T-cell (primary cell): Measurements from ENCODE around the gene TTPAL. TPM values are rescaled to one million over a fixed set of nuclear protein-coding genes. Genes with fewer than 3 reads are reported as not detected.

Experiments
- ATAC-seq, 4 experiments: fragments of 200-7000 bp in 3 of 4; fragments of 150-1000 bp in 1 of 4; cut with Tn5 transposase; replicated peaks in 1 of 4; 1 replicate in 3 of 4; 2 replicates in 1 of 4; pipeline ENCODE4 v1.10.0; 2021; ENCODE audit warnings: moderate library complexity in 3 of 4, mild to moderate bottlenecking in 2 of 4, moderate number of reproducible peaks in 1 of 4
- CTCF ChIA-PET, 2 donors: fragments of 300-600 bp; sonication (Branson Sonifier 250); formaldehyde crosslinking; loops; one replicate each; lab custom pipeline; 2022; ENCODE audit warnings: antibody characterized with exemption in 2 of 2; lab: Charles Lee
- POLR2A ChIA-PET, 2 donors: fragments of 300-600 bp; sonication (Branson Sonifier 250); formaldehyde crosslinking; loops; one replicate each; lab custom pipeline; 2022; ENCODE audit warnings: antibody characterized with exemption in 2 of 2; lab: Charles Lee
- DNase-seq, 35 experiments: peaks; one replicate each; pipeline versions ENCODE4 v3.0.0 to v3.0.0-alpha.2; 2013 to 2023
- H3K27ac ChIP-seq: one replicate; pipeline ENCODE4 v1.5.1; 2013; ENCODE audit warnings: low read length
- H3K27me3 ChIP-seq, 2 experiments: replicated peaks in 1 of 2; 1 replicate in 1 of 2; 2 replicates in 1 of 2; pipeline versions ENCODE4 v1.6.1 to v1.7.0; 2013; ENCODE audit warnings: low read length in 1 of 2, mixed read lengths in 1 of 2; ENCODE audit not compliant: control insufficient read depth in 2 of 2, insufficient read depth in 2 of 2; ENCODE audit errors: extremely low read depth in 1 of 2
- H3K36me3 ChIP-seq, 2 donors: 1 replicate in 1 of 2; 2 replicates in 1 of 2; pipeline versions ENCODE4 v1.6.1 to v1.7.0; 2013; ENCODE audit warnings: low read length in 1 of 2; ENCODE audit not compliant: control insufficient read depth in 2 of 2, insufficient read depth in 1 of 2; ENCODE audit errors: extremely low read depth in 1 of 2
- H3K4me1 ChIP-seq, 2 experiments: 1 replicate in 1 of 2; 2 replicates in 1 of 2; pipeline versions ENCODE4 v1.6.1 to v1.7.0; 2013; ENCODE audit warnings: low read length in 2 of 2, mixed read lengths in 1 of 2; ENCODE audit not compliant: insufficient read depth in 2 of 2, control insufficient read depth in 1 of 2; ENCODE audit errors: extremely low read depth in 1 of 2
- H3K4me3 ChIP-seq, 2 donors: 1 replicate in 1 of 2; 2 replicates in 1 of 2; pipeline versions ENCODE4 v1.5.1 to v1.7.0; 2013; ENCODE audit warnings: mild to moderate bottlenecking in 2 of 2, low read length in 1 of 2, moderate library complexity in 1 of 2; ENCODE audit not compliant: control insufficient read depth in 1 of 2; ENCODE audit errors: extremely low read depth in 1 of 2
- H3K9me3 ChIP-seq: 2 replicates; pipeline ENCODE4 v1.7.0; 2013
- H3K27ac Mint-ChIP-seq, 2 donors: one replicate each; pipeline ENCODE4 v1.8.0; 2020 to 2021; ENCODE audit warnings: mild to moderate bottlenecking in 2 of 2, mixed read lengths in 2 of 2
- H3K27me3 Mint-ChIP-seq, 2 donors: one replicate each; pipeline ENCODE4 v1.8.0; 2021 to 2022; ENCODE audit warnings: mixed read lengths in 2 of 2
- H3K36me3 Mint-ChIP-seq: one replicate; pipeline ENCODE4 v1.8.0; 2021; ENCODE audit warnings: mixed read lengths
- H3K4me1 Mint-ChIP-seq, 3 donors: one replicate each; pipeline ENCODE4 v1.8.0; 2020 to 2022; ENCODE audit warnings: mixed read lengths in 3 of 3, mild to moderate bottlenecking in 1 of 3
- H3K4me3 Mint-ChIP-seq, 3 donors: one replicate each; pipeline ENCODE4 v1.8.0; 2020 to 2022; ENCODE audit warnings: mild to moderate bottlenecking in 3 of 3, mixed read lengths in 3 of 3, moderate library complexity in 3 of 3
- H3K9me3 Mint-ChIP-seq, 3 donors: one replicate each; pipeline ENCODE4 v1.8.0; 2020 to 2022; ENCODE audit warnings: mixed read lengths in 3 of 3
- WGBS: methylation state at CpG from one replicate; pipeline ENCODE4 v1.1.5; 2013; ENCODE audit warnings: missing lambda C conversion rate; ENCODE audit not compliant: insufficient coverage; 5-methylcytosine and 5-hydroxymethylcytosine counted together
- total RNA-seq, 35 experiments: library from RNA in 6 of 35; stranded (reverse) in 6 of 35; fragments of 120-200 nt in 1 of 35; gene quantifications; one replicate each; pipeline versions ENCODE4 v1.2.1 to v1.2.4 and lab custom pipeline; 2013 to 2026

TTPAL gene
- total RNA-seq, 5 donors from 2014 or later (not counting 1 experiment from before 2014, with no cell fraction given) = 14.6 to 19.2 (median 16.8) TPM

DNA sequence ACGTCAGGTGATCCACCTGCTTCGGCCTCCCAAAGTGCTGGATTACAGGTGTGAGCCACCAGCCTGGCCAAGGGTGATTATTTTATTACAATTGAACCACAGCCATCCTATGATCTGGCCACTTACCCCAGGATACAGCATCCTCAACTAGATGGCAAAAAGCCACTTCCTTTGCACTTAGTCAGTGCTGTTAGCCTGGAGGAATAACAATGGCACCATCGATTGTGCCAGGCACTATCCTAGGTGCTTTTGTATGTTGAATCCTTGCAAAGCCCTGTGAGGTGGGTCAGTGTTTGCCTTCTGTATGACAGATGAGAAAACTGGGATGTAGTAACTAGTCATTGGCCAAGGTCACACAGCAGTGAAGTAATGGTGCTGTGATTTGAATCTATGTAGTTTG, 11.2 kb upstream of the TTPAL start:
- H3K9me3 ChIP-seq = no peaks in the 10 kb centered on the region
- H3K27me3 ChIP-seq = peaks cover 0 to 11% of the 10 kb centered on the region in 2 experiments
- WGBS = 93% methylated on average over 3 of the region's 3 CpGs
- H3K4me1 ChIP-seq = no peaks in the 10 kb centered on the region
- Mint-ChIP-seq H3K36me3 (no peaks in the 10 kb centered on the region), H3K27ac (no peak overlapping the region), H3K4me1 (no peaks in the 10 kb centered on the region), H3K4me3 (no peak overlapping the region), H3K9me3 (no peaks in the 10 kb centered on the region), H3K27me3 (no peaks in the 10 kb centered on the region)
- CTCF ChIA-PET = no interaction called here
- H3K27ac ChIP-seq = no peak overlapping the region
- no peaks in the 10 kb centered on the region for H3K36me3 ChIP-seq
- ATAC-seq (no peak), DNase-seq (no peak)
- POLR2A ChIA-PET = no interaction called here
- H3K4me3 ChIP-seq = no peak overlapping the region

DNA sequence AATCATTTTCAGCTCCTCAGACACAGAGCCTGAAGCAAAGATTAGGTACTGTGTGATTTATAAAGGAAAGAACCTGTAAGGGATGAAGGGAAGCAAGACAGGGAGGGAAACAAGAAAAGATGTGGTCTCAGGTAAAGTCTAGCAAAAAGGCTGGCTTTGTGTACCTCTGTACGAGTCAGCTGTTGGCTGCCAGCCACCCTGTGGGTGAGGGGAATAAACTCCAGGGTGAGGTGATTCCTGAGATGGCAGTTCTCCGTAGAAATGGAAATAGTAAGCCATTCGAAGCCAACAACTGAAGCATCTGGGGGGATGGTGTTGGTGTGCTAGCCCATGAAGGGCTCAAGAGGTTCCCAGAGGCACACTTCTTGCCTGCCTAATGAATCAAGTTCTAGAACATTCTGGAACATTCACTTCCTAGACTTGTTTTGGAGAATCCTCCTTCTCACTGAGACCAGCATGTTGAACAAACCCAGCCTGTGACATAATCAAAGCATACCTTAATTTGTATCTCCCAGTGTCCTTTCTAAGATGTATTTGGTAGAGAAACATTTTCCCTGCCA, 10.6 kb upstream of the TTPAL start:
- H3K36me3 ChIP-seq = no peaks in the 10 kb centered on the region
- no peaks in the 10 kb centered on the region for H3K9me3 Mint-ChIP-seq
- H3K27me3 ChIP-seq = peaks cover 0 to 11% of the 10 kb centered on the region in 2 experiments
- no peak overlapping the region for H3K27ac ChIP-seq
- H3K36me3 Mint-ChIP-seq = no peaks in the 10 kb centered on the region
- no peak for DNase-seq
- ATAC-seq = peak in 1 of 4 experiments; percentile 17
- H3K9me3 ChIP-seq = no peaks in the 10 kb centered on the region
- H3K4me3 ChIP-seq = no peak overlapping the region
- no peaks in the 10 kb centered on the region for H3K4me1 Mint-ChIP-seq
- H3K4me1 ChIP-seq = no peaks in the 10 kb centered on the region
- no peaks in the 10 kb centered on the region for H3K27me3 Mint-ChIP-seq
- no peak overlapping the region for H3K27ac Mint-ChIP-seq
- POLR2A ChIA-PET = no interaction called here
- H3K4me3 Mint-ChIP-seq = no peak overlapping the region
- 80% methylated on average over 2 of the region's 3 CpGs for WGBS
- CTCF ChIA-PET = no interaction called here

DNA sequence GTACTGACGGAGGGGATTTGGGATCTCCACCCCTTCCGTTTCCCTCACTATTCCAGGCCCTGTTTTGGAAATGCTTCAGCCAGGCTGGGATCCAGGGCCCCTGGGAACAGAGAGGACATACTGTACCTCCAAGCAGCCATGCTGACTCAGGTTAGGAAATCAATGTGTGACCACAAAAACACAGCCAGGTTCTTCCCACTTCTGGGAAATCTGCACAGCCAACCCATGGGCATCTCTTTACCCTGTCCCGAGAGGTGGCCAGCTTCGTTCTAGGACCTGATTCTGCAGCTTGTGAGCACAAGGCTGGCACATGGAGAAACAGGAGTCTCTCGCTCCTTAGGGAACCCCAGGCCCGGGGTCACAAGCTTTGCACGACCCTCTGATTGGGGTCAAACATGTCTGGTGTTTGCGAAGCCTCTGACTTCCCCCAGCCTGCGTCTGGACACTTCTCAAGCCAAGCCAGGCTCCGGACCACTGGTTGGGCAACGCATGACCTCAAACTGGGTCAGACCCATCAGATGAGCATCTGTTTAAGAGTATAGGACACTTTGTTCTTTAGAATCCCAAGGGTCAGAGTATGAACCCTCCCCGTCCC, 8.3 kb upstream of the TTPAL start:
- ChIA-PET POLR2A (no interaction called here), CTCF (no interaction called here)
- Mint-ChIP-seq H3K4me1 (no peaks in the 10 kb centered on the region), H3K27ac (no peak overlapping the region), H3K9me3 (no peaks in the 10 kb centered on the region), H3K27me3 (no peaks in the 10 kb centered on the region), H3K36me3 (no peaks in the 10 kb centered on the region), H3K4me3 (no peak overlapping the region)
- ATAC-seq (no peak), DNase-seq (no peak)
- H3K36me3 ChIP-seq = no peaks in the 10 kb centered on the region
- WGBS = 79% methylated on average over 6 of the region's 12 CpGs
- H3K27me3 ChIP-seq = peaks cover 0 to 11% of the 10 kb centered on the region in 2 experiments
- no peak overlapping the region for H3K4me3 ChIP-seq
- H3K9me3 ChIP-seq = no peaks in the 10 kb centered on the region
- no peaks in the 10 kb centered on the region for H3K4me1 ChIP-seq
- H3K27ac ChIP-seq = no peak overlapping the region

GRCh38 chr20:44468044-44468782, 7.5 kb upstream of the TTPAL start:
- Histone ChIP-seq H3K9me3 (no peaks in the 10 kb centered on the region), H3K27ac (no peak overlapping the region), H3K4me3 (no peak overlapping the region), H3K27me3 (peaks cover 0 to 11% of the 10 kb centered on the region in 2 experiments), H3K36me3 (no peaks in the 10 kb centered on the region), H3K4me1 (no peaks in the 10 kb centered on the region)
- Mint-ChIP-seq H3K4me1 (no peaks in the 10 kb centered on the region), H3K9me3 (no peaks in the 10 kb centered on the region), H3K4me3 (no peak overlapping the region), H3K27me3 (no peaks in the 10 kb centered on the region), H3K27ac (no peak overlapping the region), H3K36me3 (no peaks in the 10 kb centered on the region)
- ChIA-PET POLR2A (no interaction called here), CTCF (no interaction called here)
- DNase-seq = no peak
- WGBS = 78% methylated on average over 5 of the region's 8 CpGs
- no peak for ATAC-seq

GRCh38 chr20:44470327-44470726, 5.3 kb upstream of the TTPAL start:
- H3K4me3 Mint-ChIP-seq = no peak overlapping the region
- no peaks in the 10 kb centered on the region for H3K36me3 ChIP-seq
- H3K36me3 Mint-ChIP-seq = no peaks in the 10 kb centered on the region
- H3K27ac ChIP-seq = no peak overlapping the region
- ATAC-seq (no peak), DNase-seq (no peak)
- WGBS = 73% methylated on average over 2 of the region's 5 CpGs
- H3K4me3 ChIP-seq = no peak overlapping the region
- H3K27me3 ChIP-seq = peaks cover 0 to 11% of the 10 kb centered on the region in 2 experiments
- peaks cover 4 to 7% (median 6%) of the 10 kb centered on the region in 3 donors for H3K4me1 Mint-ChIP-seq
- no peak overlapping the region for H3K27ac Mint-ChIP-seq
- peaks cover 3 to 6% of the 10 kb centered on the region in 2 experiments for H3K4me1 ChIP-seq
- H3K9me3 ChIP-seq = no peaks in the 10 kb centered on the region
- ChIA-PET CTCF (no interaction called here), POLR2A (interaction anchor here in 1 of 2 donors (0.6 kb wide), 1 partner anchor 34 kb away, joined by 5 read pairs; no protein-coding TSS in a partner anchor)
- no peaks in the 10 kb centered on the region for H3K9me3 Mint-ChIP-seq
- no peaks in the 10 kb centered on the region for H3K27me3 Mint-ChIP-seq

- H3K4me1 ChIP-seq = peaks cover 5 to 16% of the 10 kb centered on the region in 2 experiments
- H3K36me3 ChIP-seq = no peaks in the 10 kb centered on the region
- ChIA-PET POLR2A (no interaction called here), CTCF (interaction anchor here (0.5 to 0.6 kb wide), 2 partner anchors 133 to 390 kb away, joined by 3 to 5 read pairs; no protein-coding TSS in a partner anchor)
- H3K27me3 ChIP-seq = peaks cover 0 to 4% of the 10 kb centered on the region in 2 experiments
- H3K27ac Mint-ChIP-seq = no peak overlapping the region
- ATAC-seq = no peak
- H3K4me3 ChIP-seq = no peak overlapping the region
- H3K4me1 Mint-ChIP-seq = peaks cover 14 to 18% (median 14%) of the 10 kb centered on the region in 3 donors
- H3K36me3 Mint-ChIP-seq = no peaks in the 10 kb centered on the region
- no peak overlapping the region for H3K4me3 Mint-ChIP-seq
- no peaks in the 10 kb centered on the region for H3K9me3 Mint-ChIP-seq
- DNase-seq = no peak
- no peak overlapping the region for H3K27ac ChIP-seq
- no peaks in the 10 kb centered on the region for H3K9me3 ChIP-seq
- 83% methylated on average over 1 of the region's 2 CpGs for WGBS
- H3K27me3 Mint-ChIP-seq = no peaks in the 10 kb centered on the region
Measured at GRCh38 chr20:44471481-44471882, 4.2 kb upstream of the TTPAL start.
